Pancreas (tissue), 10 donors: Measurements from ENCODE around the gene SLAIN2. TPM values are rescaled to one million over a fixed set of nuclear protein-coding genes. Genes with fewer than 3 reads are reported as not detected.

Experiments
- ATAC-seq, 4 donors: fragments of 200-7000 bp; cut with Tn5 transposase; one replicate each; pipeline versions ENCODE4 v1.8.0 to v1.9.1; 2020; ENCODE audit warnings: mild to moderate bottlenecking in 4 of 4, moderate library complexity in 4 of 4
- DNase-seq, 6 donors: peaks; one replicate each; pipeline ENCODE4 v3.0.0-alpha.2; 2020
- FAIRE-seq: peaks from 2 replicates; lab custom pipeline; 2012; peaks lifted over from hg19 to GRCh38; lab: Jason Lieb, UNC
- H3K27ac ChIP-seq, 4 donors: fragments of 200-600 bp; sonication (generic); 1 replicate in 3 of 4; 2 replicates in 1 of 4; pipeline versions ENCODE4 v1.5.0 to v1.8.0; 2020
- H3K27me3 ChIP-seq, 4 donors: fragments of 200-600 bp; one replicate each; pipeline ENCODE4 v1.8.0; 2021
- H3K36me3 ChIP-seq, 3 donors: fragments of 200-600 bp; sonication (generic) in 1 of 3; one replicate each; pipeline versions ENCODE4 v1.5.0 to v1.8.0; 2020 to 2021
- H3K4me1 ChIP-seq, 3 donors: fragments of 200-600 bp; one replicate each; pipeline ENCODE4 v1.8.0; 2021
- H3K4me3 ChIP-seq, 4 donors: fragments of 200-600 bp; sonication (generic) in 2 of 4; one replicate each; pipeline versions ENCODE4 v1.5.0 to v1.8.0; 2020 to 2021
- H3K9me3 ChIP-seq, 4 donors: fragments of 200-600 bp; one replicate each; pipeline ENCODE4 v1.8.0; 2021
- CTCF ChIP-seq, 4 donors: fragments of 200-600 bp; sonication (generic) in 3 of 4; IDR thresholded peaks; one replicate each; pipeline versions ENCODE4 v1.5.0 to v1.8.0; 2021; ENCODE audit warnings: antibody characterized with exemption in 4 of 4
- WGBS, 2 donors: extraction: QIAGEN DNeasy Blood & Tissue Kit; methylation state at CpG; one replicate each; pipeline ENCODE4 v1.1.7; 2013; 5-methylcytosine and 5-hydroxymethylcytosine counted together
- intact Hi-C, 3 donors: fragments of 100-400 bp; cut with DNase I; formaldehyde crosslinking; loops; one replicate each; pipeline versions ENCODE4 v1.11.1 to v1.14.2; 2022
- polyA plus RNA-seq, 2 donors: library from polyadenylated mRNA; stranded (reverse); fragments of 200-250 nt; gene quantifications; one replicate each; pipeline ENCODE4 v1.2.3, GENCODE V29; 2013
- total RNA-seq, 6 donors: library from RNA; stranded (reverse); fragmentation: NEBNext Ultra II Directional in 4 of 6; extraction: Animal tissue kit (Norgen Biotek cat#: 25700) in 4 of 6; gene quantifications; one replicate each; pipeline versions ENCODE4 v1.2.1 to v1.2.4, GENCODE V29; 2021 to 2023
- donor health status: healthy with polysubstance abuse.
- donor health status: DM: no; HTN: no; CAD: no; lungs with moderate emphysema.
- donor health status: DM: no; HTN: no; CAD: no.
- donor health status: control.
- donor health status: control.
- donor health status: Bipolar disorder and iron deficiency.
- donor health status: DM: yes; HTN: yes; CAD: no.
- donor health status: DM: no; HTN: no; CAD: no.
- donor health status: DM: no; HTN: no; CAD: no.
- donor health status: DM: yes; HTN: yes; CAD: no.

SLAIN2 gene
- total and polyA plus RNA-seq, 8 donors: 7.0 to 41.4 (median 28.5) TPM

- Histone ChIP-seq H3K36me3 (no peaks in the 10 kb centered on the region), H3K27ac (no peak overlapping the region), H3K4me1 (peaks cover 0 to 10% (median 6%) of the 10 kb centered on the region in 3 donors), H3K27me3 (no peaks in the 10 kb centered on the region), H3K9me3 (no peaks in the 10 kb centered on the region), H3K4me3 (no peak overlapping the region)
- WGBS, 2 donors: 57 to 65% methylated on average over 3 of the region's 3 CpGs
- DNase-seq: no peak
- TF ChIP-seq CTCF (IDR thresholded peaks at IDR 0.05): no peak
- FAIRE-seq: no peak
- intact Hi-C loops: no loop called here
- ATAC-seq: no peak
These were observed 7.7 kb upstream of the SLAIN2 start for GRCh38 chr4:48333587-48333986.

GRCh38 chr4:48334236-48334635 lies 7.1 kb upstream of the SLAIN2 start:
- no peak overlapping the region for H3K27ac ChIP-seq
- no peak for TF ChIP-seq CTCF (IDR thresholded peaks at IDR 0.05)
- H3K27me3 ChIP-seq: no peaks in the 10 kb centered on the region
- intact Hi-C loops: no loop called here
- ATAC-seq: no peak
- no peak for DNase-seq
- H3K36me3 ChIP-seq: no peaks in the 10 kb centered on the region
- 92 to 94% methylated on average over 4 of the region's 4 CpGs for WGBS, 2 donors
- no peak for FAIRE-seq
- no peak overlapping the region for H3K4me3 ChIP-seq
- no peaks in the 10 kb centered on the region for H3K9me3 ChIP-seq
- H3K4me1 ChIP-seq: peaks cover 0 to 5% (median 2%) of the 10 kb centered on the region in 3 donors

GRCh38 chr4:48334900-48335384 lies 6.4 kb upstream of the SLAIN2 start:
- Histone ChIP-seq H3K36me3 (no peaks in the 10 kb centered on the region), H3K4me1 (peaks cover 0 to 7% (median 2%) of the 10 kb centered on the region in 3 donors), H3K27me3 (no peaks in the 10 kb centered on the region), H3K9me3 (no peaks in the 10 kb centered on the region), H3K4me3 (no peak overlapping the region), H3K27ac (no peak overlapping the region)
- 78 to 79% methylated on average over 5 of the region's 5 CpGs for WGBS, 2 donors
- FAIRE-seq: no peak
- TF ChIP-seq CTCF (IDR thresholded peaks at IDR 0.05): no peak
- intact Hi-C loops: no loop called here
- no peak for DNase-seq
- no peak for ATAC-seq

GRCh38 chr4:48336146-48336870 lies 5.0 kb upstream of the SLAIN2 start:
- no peak overlapping the region for H3K27ac ChIP-seq
- no peak for TF ChIP-seq CTCF (IDR thresholded peaks at IDR 0.05)
- no peaks in the 10 kb centered on the region for H3K36me3 ChIP-seq
- ATAC-seq (no peak), DNase-seq (no peak), FAIRE-seq (no peak)
- H3K4me3 ChIP-seq: no peak overlapping the region
- intact Hi-C loops: no loop called here
- WGBS, 2 donors: 95% methylated on average over 3 of the region's 3 CpGs
- H3K9me3 ChIP-seq: no peaks in the 10 kb centered on the region
- H3K4me1 ChIP-seq: peaks cover 0 to 10% (median 6%) of the 10 kb centered on the region in 3 donors
- H3K27me3 ChIP-seq: no peaks in the 10 kb centered on the region

- ATAC-seq: no peak
- TF ChIP-seq CTCF (IDR thresholded peaks at IDR 0.05): no peak
- no peak overlapping the region for H3K27ac ChIP-seq
- H3K36me3 ChIP-seq: no peaks in the 10 kb centered on the region
- no peak overlapping the region for H3K4me3 ChIP-seq
- no peak for DNase-seq
- no peak for FAIRE-seq
- intact Hi-C loops: no loop called here
- peaks cover 0 to 11% (median 6%) of the 10 kb centered on the region in 3 donors for H3K4me1 ChIP-seq
- no peaks in the 10 kb centered on the region for H3K27me3 ChIP-seq
- H3K9me3 ChIP-seq: no peaks in the 10 kb centered on the region
These were observed 3.6 kb upstream of the SLAIN2 start for GRCh38 chr4:48337731-48338130.
